GM12873 (cell line): ENCODE measurements around the gene TTC28.

Experiments
- TF ChIP-seq, protein P1 (sequence below): IDR thresholded peaks from 2 replicates; pipeline ENCODE4 v1.5.1; 2012; ENCODE audit warnings: low read depth, mild to moderate bottlenecking, moderate library complexity, low read length, control low read depth; ENCODE audit not compliant: insufficient read depth; ENCODE audit errors: missing control alignments

The TTC28 gene

DNA sequence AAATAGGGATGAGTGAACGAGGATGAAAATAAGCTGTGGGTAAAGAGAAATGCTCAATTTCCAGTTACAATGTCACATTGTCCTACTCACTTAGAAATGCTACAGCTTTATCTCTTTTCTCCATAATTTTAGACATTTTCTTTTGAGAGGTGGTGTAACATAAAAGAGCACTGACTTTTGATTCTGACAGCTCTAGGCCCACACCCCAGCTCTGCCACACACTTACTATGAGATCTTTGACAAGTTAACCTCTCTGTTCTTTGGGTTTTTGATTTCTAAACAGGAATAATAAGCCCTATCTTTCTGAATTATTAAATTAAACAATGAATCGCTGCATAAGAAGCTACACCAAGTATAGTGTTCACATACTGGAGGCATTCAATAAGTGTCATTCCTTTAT lies 532.2 kb downstream of the TTC28 start:
- TF ChIP-seq, protein P1, sequence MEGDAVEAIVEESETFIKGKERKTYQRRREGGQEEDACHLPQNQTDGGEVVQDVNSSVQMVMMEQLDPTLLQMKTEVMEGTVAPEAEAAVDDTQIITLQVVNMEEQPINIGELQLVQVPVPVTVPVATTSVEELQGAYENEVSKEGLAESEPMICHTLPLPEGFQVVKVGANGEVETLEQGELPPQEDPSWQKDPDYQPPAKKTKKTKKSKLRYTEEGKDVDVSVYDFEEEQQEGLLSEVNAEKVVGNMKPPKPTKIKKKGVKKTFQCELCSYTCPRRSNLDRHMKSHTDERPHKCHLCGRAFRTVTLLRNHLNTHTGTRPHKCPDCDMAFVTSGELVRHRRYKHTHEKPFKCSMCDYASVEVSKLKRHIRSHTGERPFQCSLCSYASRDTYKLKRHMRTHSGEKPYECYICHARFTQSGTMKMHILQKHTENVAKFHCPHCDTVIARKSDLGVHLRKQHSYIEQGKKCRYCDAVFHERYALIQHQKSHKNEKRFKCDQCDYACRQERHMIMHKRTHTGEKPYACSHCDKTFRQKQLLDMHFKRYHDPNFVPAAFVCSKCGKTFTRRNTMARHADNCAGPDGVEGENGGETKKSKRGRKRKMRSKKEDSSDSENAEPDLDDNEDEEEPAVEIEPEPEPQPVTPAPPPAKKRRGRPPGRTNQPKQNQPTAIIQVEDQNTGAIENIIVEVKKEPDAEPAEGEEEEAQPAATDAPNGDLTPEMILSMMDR = no peak

DNA sequence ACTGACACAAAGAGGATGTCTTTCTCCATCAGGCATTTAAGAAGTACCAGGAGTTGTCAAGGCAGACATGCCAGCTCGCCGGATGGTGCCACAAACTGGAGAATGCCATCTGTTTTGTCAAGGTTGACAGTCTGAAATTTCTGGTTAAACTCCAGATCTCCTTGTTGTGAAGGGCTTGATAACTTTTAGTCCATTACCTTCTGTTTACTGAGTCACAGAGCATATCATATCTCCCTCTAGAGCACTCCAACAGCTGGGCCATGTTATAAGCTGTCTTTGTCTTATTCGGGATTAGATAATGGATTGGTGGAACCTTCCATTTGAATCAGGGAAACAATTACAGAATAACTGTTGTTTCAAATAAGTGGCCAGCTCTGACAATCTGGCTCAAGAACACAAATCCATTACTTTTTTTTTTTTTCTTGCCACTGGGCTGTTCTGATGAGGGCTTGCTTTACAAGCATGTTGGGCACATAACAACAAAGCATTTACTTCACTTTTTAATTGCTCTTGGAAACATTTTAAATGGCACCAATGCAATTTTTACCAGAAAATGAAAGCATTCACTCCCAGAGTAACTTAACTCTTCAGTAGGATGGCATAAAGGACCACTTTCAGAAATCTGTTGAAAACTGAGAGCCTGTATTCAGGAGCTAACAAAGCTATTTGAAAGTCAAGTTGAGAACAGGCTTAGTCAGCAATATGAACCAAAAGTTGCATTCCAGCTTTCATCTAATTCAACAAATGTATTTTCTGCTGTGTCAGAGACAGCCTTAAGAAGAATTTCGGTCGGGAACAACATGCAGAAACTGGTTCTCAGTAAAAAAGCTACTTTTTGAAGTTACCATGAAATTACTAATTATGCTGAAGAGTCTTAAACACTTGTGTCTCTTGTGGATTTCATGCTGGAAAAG lies 533.0 kb downstream of the TTC28 start:
- TF ChIP-seq, protein P1 = no peak

DNA sequence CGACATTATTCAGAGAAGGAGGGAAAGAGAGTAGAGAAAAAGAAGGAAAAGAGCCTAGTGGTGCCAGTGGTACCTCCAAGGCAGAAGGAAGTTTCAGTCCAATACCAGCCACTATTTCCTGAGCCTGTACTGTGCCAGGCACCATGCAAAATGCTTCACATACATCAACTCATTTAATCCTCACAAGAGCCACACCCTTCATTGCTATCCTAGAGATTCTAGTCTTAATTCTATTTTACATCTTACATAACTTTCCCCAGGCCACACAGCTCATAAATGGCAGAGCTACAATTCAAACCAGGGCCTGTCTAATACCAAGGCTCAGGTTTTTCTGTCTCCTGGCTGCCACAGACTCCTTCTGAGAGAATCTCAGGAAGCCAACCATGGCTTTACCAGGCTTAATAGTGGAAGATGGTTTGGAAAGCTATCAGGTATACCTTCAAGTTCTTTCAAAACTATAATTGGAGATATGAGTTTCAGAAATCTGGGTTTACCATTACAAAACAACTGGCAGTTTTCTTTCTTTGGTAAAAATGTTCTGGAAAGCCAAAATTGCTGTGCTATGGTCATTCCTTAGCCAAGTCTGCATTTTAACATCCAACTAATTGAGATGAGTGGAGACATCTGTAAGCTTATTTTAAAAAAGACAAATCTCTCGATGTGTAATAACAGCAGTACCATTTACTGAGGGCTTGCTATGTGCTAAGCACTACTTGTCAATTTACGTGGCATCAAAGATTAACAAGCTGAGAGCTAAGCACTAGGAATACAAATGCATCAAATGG lies 535.5 kb downstream of the TTC28 start:
- TF ChIP-seq, protein P1 = no peak

DNA sequence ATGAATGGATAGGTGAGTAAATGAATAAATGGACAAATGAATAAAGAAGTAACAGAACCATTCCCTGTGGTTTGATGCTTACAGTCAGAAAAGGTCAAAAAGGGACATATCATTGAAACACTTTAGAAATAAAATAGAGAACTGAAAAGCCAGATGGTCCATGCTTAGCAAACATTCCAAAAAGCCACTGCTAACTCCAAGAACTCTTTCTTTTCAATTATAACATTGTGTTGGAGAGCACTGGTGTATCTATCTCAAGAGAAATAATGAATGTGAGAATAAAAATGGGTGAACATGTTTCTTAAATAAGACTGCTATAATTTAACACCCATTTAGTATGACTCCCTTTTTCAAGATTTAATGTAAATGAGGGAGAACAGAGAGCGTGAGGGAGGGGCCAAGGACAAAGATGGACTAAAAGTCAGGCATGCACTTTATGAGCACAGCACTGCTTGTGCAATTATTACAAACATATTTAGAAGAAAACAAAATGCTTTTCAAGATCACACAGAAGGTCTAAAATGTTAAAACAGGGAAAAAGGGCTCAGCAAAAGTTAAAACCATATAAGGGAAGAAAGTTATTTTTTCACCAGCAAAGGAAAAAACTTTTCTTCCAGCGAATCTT lies 536.3 kb downstream of the TTC28 start:
- TF ChIP-seq, protein P1 = no peak

DNA sequence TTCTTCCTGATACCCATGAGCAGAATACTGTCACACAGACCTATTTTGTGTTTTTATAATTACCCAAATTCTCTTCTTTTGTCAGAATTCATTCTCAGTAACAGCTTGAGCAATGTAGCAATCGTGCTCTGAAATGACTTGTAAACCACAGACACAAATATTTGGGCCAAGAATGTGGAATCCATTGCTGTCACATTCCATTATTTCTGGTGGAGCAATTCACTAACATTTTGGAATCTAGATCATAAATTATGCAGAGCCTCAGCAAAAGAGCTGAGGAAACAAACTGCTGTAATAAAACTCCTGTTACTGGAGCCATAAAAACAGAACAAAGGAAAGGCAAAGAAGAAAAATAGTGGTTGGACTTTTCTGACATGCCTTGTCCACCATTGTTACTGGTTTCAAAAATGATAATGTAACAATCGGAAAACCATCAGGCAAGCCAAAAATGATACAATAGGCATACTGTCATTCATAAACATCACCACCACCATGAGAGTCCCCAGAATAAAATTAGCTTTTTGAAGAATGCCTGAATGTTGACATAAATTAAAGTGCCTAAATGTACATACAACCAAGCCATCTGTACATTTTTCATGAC lies 537.2 kb downstream of the TTC28 start:
- TF ChIP-seq, protein P1 = no peak

DNA sequence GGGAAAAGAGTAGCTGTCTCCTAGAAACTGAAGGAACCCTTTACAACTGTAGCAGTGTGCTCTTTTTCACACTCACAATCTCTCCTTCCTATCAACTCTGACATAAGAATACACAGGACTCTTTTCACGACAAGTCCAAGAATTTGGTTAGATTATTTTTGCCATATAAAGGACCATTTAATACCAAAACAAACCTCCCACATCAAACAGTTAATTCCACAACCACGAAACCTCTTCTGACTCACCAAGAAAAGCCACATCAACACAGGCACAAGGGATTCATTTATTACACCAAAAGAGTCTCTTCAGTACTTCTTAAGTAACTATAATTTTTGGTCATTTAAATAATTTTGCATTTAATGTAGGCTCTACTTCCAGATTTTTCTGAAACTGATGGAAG lies 538.0 kb downstream of the TTC28 start:
- TF ChIP-seq, protein P1 = no peak
